Embryonic facial prominence (tissue), 1 donor: ENCODE measurements around the gene AP5M1.
"Not testable (repeated sequence)": the region's sequence is repeated elsewhere in the genome, so short reads cannot be mapped to it uniquely, and the experiment has no call there.

ENCODE experiments used
- DNase-seq: peaks from one replicate; pipeline ENCODE4 v3.0.0-alpha.2; 2016; ENCODE audit errors: extremely low spot score

The AP5M1 gene

GRCh38 chr14:57290751-57291150 lies 22.0 kb downstream of the AP5M1 start:
- DNase-seq: no peak

- DNase-seq: no peak
Observed at GRCh38 chr14:57291692-57292647, 23.2 kb downstream of the AP5M1 start.

- no peak for DNase-seq
Observed at GRCh38 chr14:57293866-57294837, 25.4 kb downstream of the AP5M1 start.

- DNase-seq: no peak
Observed at GRCh38 chr14:57295239-57295638, 26.5 kb downstream of the AP5M1 start.

GRCh38 chr14:57297852-57298251 lies 29.1 kb downstream of the AP5M1 start:
- DNase-seq: no peak

GRCh38 chr14:57299511-57299910 lies 30.7 kb downstream of the AP5M1 start:
- no peak for DNase-seq

- DNase-seq: no peak
Observed at GRCh38 chr14:57302883-57303282, 34.1 kb downstream of the AP5M1 start.

- DNase-seq: no peak
Observed at GRCh38 chr14:57314396-57315089, 45.8 kb downstream of the AP5M1 start.

GRCh38 chr14:57317248-57317833 lies 48.6 kb downstream of the AP5M1 start:
- no peak for DNase-seq

GRCh38 chr14:57319636-57320192 lies 50.9 kb downstream of the AP5M1 start:
- DNase-seq: no peak

- no peak for DNase-seq
Observed at GRCh38 chr14:57323721-57324120, 55.0 kb downstream of the AP5M1 start.

- DNase-seq: no peak
Observed at GRCh38 chr14:57326253-57326652, 57.5 kb downstream of the AP5M1 start.

- DNase-seq: no peak
Observed at GRCh38 chr14:57329833-57330232, 61.1 kb downstream of the AP5M1 start.

GRCh38 chr14:57332475-57332874 lies 63.7 kb downstream of the AP5M1 start:
- DNase-seq: not testable (repeated sequence)

- DNase-seq: not testable (repeated sequence)
Observed at GRCh38 chr14:57333726-57334125, 65.0 kb downstream of the AP5M1 start.

- DNase-seq: not testable (repeated sequence)
Observed at GRCh38 chr14:57343545-57344297, 75.0 kb downstream of the AP5M1 start.

GRCh38 chr14:57345106-57345505 lies 76.3 kb downstream of the AP5M1 start:
- no peak for DNase-seq

- no peak for DNase-seq
Observed at GRCh38 chr14:57346741-57347140, 78.0 kb downstream of the AP5M1 start.
